Measurements from ENCODE around the gene CSNK2A1. TPM values are rescaled to one million over a fixed set of nuclear protein-coding genes. Genes with fewer than 3 reads are reported as not detected.

CSNK2A1 gene
- total and polyA plus RNA-seq, 2 of the 8 experiments (the other 6 are each of a cell fraction or from before 2014, with no cell fraction given) = 117 to 260 TPM

DNA sequence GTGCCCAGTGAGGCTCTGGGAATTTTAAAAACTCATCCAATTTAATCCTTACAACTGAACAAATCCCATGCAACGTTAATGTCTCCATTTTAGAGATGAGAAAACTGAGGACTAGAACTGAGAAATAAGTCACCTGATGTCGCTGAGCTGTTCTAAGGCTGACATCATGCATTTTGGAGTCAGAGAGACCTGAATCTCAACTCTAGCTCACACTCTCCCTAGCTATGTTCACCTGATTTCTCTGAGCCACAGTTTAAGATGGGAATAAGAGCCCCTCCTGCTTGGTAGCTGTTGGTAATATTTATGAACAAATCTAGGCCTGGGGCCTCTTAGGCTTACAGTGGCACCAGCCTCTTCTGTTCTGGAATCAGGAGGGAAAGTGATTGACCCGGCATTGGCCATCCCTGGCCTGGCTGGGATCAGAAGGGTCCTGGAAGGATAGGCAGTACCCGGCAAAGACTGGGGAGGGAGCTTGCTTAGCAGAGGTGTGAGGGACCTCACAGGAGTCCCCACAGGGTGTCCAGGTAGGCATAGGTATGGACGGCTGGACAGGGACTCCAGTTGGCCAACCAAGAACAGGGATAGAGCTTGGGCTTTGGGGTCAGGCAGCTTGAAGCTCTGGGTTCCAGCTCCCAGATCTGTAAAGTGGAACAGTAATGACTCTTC lies 18.8 kb upstream of the CSNK2A1 start:
- no peaks in the 10 kb centered on the region for H3K36me3 ChIP-seq (ENCODE audit: control insufficient read depth in 2 of 4, insufficient read depth in 4 of 4, low read length in 3 of 4)
- no peak overlapping the region for H2AFZ ChIP-seq (ENCODE audit: low read length)
- H2BK120ac ChIP-seq (replicated peaks; ENCODE audit: low read depth, low read length) = no peak overlapping the region
- H3K4me1 ChIP-seq (replicated peaks in 1 of 4; ENCODE audit: control insufficient read depth in 3 of 4, insufficient read depth in 4 of 4, low read length in 3 of 4) = no peaks in the 10 kb centered on the region
- no peak overlapping the region; the same call in 1 of the 2 replicates for H4K8ac ChIP-seq (ENCODE audit: extremely low read depth, insufficient read depth, low read length)
- no peak overlapping the region for H3K4me3 ChIP-seq (ENCODE audit: extremely low read depth in 1 of 4, insufficient read depth in 2 of 4, low read depth in 3 of 4, low read length in 4 of 4)
- H4K20me1 ChIP-seq (replicated peaks in 1 of 2; ENCODE audit: control insufficient read depth in 1 of 2, insufficient read depth in 2 of 2, low read length in 2 of 2) = no peaks in the 10 kb centered on the region
- DNase-seq (ENCODE audit: low read depth in 1 of 2, low spot score in 2 of 2) (no peak), FAIRE-seq (no peak)
- no peak overlapping the region for H2BK15ac ChIP-seq (ENCODE audit: low read length)
- H3K27me3 ChIP-seq (replicated peaks in 1 of 4; ENCODE audit: control insufficient read depth in 3 of 4, extremely low read depth in 1 of 4, insufficient read depth in 3 of 4, low read length in 3 of 4) = no peaks in the 10 kb centered on the region
- no peak overlapping the region for H3K18ac ChIP-seq (ENCODE audit: extremely low read depth, low read length)
- no peak overlapping the region for H4K91ac ChIP-seq (replicated peaks; ENCODE audit: insufficient read length, low read length)
- H3K27ac ChIP-seq (ENCODE audit: low read depth, low read length) = no peak overlapping the region
- no peak overlapping the region for H3K9ac ChIP-seq (replicated peaks in 1 of 4; ENCODE audit: extremely low read depth in 1 of 4, low read depth in 3 of 4, low read length in 3 of 4)
- no peaks in the 10 kb centered on the region for H3K23me2 ChIP-seq (ENCODE audit: low read depth, low read length)
- WGBS, 2 experiments (ENCODE audit: extremely low coverage in 1 of 2, insufficient coverage in 1 of 2, insufficient read length in 1 of 2, insufficient replicate concordance in 2 of 2, low coverage in 1 of 2, low lambda C conversion rate in 2 of 2, missing lambda C conversion rate in 1 of 2) = 86% methylated on average over 5 of the region's 5 CpGs; no CpG with 5 or more reads in 1 of the 2 experiments
- H3K4me2 ChIP-seq (ENCODE audit: insufficient read depth in 1 of 2, low read depth in 2 of 2, low read length in 2 of 2) = no peak overlapping the region
- no peak overlapping the region for H2BK12ac ChIP-seq (ENCODE audit: low read depth, low read length)
- H3K56ac ChIP-seq (replicated peaks; ENCODE audit: insufficient read length, low read depth, low read length) = no peak overlapping the region
- POLR2A ChIA-PET (ENCODE audit: partially characterized antibody) = interaction anchor here (1.8 to 3.4 kb wide), 2 partner anchors 11 to 83 kb away, joined by 7 to 18 read pairs; no protein-coding TSS in a partner anchor
- H3K79me2 ChIP-seq (ENCODE audit: control insufficient read depth in 1 of 2, insufficient read depth in 2 of 2, low read length in 2 of 2) = no peaks in the 10 kb centered on the region
- no peak overlapping the region for H2AK5ac ChIP-seq (ENCODE audit: low read depth, low read length)
- H2BK20ac ChIP-seq (ENCODE audit: low read length) = no peak overlapping the region
- H3K79me1 ChIP-seq (ENCODE audit: low read depth, low read length) = no peaks in the 10 kb centered on the region
- H3K23ac ChIP-seq (ENCODE audit: insufficient read length) = no peak overlapping the region
- H3K14ac ChIP-seq (ENCODE audit: insufficient read length) = no peak overlapping the region
- TF ChIP-seq KDM1A (IDR thresholded peaks at IDR 0.05; ENCODE audit: borderline replicate concordance, low read length) (0 out of 2 replicates have a peak, but pooled peaks have one; percentile 27), NANOG (IDR thresholded peaks at IDR 0.05; ENCODE audit: insufficient read depth, low read depth, low read length, poor library complexity, severe bottlenecking) (no peak), CBX8 (IDR thresholded peaks at IDR 0.05; ENCODE audit: borderline replicate concordance, low read depth, low read length) (no peak), RBBP5 (IDR thresholded peaks at IDR 0.05; ENCODE audit: borderline replicate concordance, low read depth, low read length) (no peak), HDAC6 (IDR thresholded peaks at IDR 0.05; ENCODE audit: low read depth, low read length) (no peak)
- no peak overlapping the region for H3K4ac ChIP-seq (replicated peaks; ENCODE audit: insufficient read length, low read depth, low read length)
- no peaks in the 10 kb centered on the region for H3K9me3 ChIP-seq (ENCODE audit: insufficient read depth in 2 of 2, low read depth in 1 of 2, low read length in 1 of 2)
- CTCF ChIA-PET (ENCODE audit: partially characterized antibody) = interaction anchor here (0.6 to 6.1 kb wide), 41 partner anchors 11 to 191 kb away, joined by 3 to 142 read pairs (median 5); partner anchors contain the start of genes CSNK2A1 and TCF15
- H2BK5ac ChIP-seq (ENCODE audit: low read depth, low read length) = no peak overlapping the region
- H4K5ac ChIP-seq (ENCODE audit: insufficient read length, low read depth, low read length) = no peak overlapping the region

All from H1 (cell line).